CD4-positive, alpha-beta T cell treated with Interleukin-2 at 100 ng/mL for 4 hours (primary cell): ENCODE measurements around the gene TTC24.

Experiments
- DNase-seq: peaks from one replicate; pipeline ENCODE4 v3.0.0-alpha.2; 2020; ENCODE audit warnings: low spot score

TTC24 gene

GRCh38 chr1:156554971-156555370 is 24.6 kb upstream of the TTC24 start:
- no peak for DNase-seq

GRCh38 chr1:156555715-156556114 is 23.8 kb upstream of the TTC24 start:
- DNase-seq, result no peak

GRCh38 chr1:156556354-156556753 is 23.2 kb upstream of the TTC24 start:
- DNase-seq, result no peak

GRCh38 chr1:156559086-156559796 is 20.3 kb upstream of the TTC24 start:
- DNase-seq, result no peak

GRCh38 chr1:156559797-156560385 is 19.6 kb upstream of the TTC24 start:
- no peak for DNase-seq

GRCh38 chr1:156560585-156561163 is 18.8 kb upstream of the TTC24 start:
- DNase-seq, result no peak

GRCh38 chr1:156565519-156565918 is 14.0 kb upstream of the TTC24 start:
- DNase-seq, result no peak

- DNase-seq, result no peak
Measured at GRCh38 chr1:156566436-156566835, 13.1 kb upstream of the TTC24 start.

- no peak for DNase-seq
Measured at GRCh38 chr1:156571261-156571852, 8.2 kb upstream of the TTC24 start.

GRCh38 chr1:156571919-156572662 is 7.4 kb upstream of the TTC24 start, which contains the start of gene IQGAP3:
Gene IQGAP3 (minus strand): TSS chr1:156572565. CDS start chr1:156572529, 36 bp downstream.
- DNase-seq, result peak; percentile 75

GRCh38 chr1:156572663-156573018 is 6.9 kb upstream of the TTC24 start:
- no peak for DNase-seq

GRCh38 chr1:156574039-156574633 is 5.4 kb upstream of the TTC24 start:
- no peak for DNase-seq

GRCh38 chr1:156577550-156577949 is 2.0 kb upstream of the TTC24 start:
- DNase-seq, result no peak

- DNase-seq, result no peak
Measured at GRCh38 chr1:156578055-156578454, 1.5 kb upstream of the TTC24 start.

GRCh38 chr1:156581661-156582387 is 2.3 kb downstream of the TTC24 start:
- DNase-seq, result peak; percentile 10

- peak; percentile 19 for DNase-seq
Measured at GRCh38 chr1:156582388-156583017, 3.0 kb downstream of the TTC24 start.

- peak; percentile 84 for DNase-seq
Measured at GRCh38 chr1:156583821-156584622, 4.5 kb downstream of the TTC24 start.

GRCh38 chr1:156584813-156585212 is 5.3 kb downstream of the TTC24 start:
- no peak for DNase-seq

- no peak for DNase-seq
Measured at GRCh38 chr1:156586323-156586722, 6.8 kb downstream of the TTC24 start.

GRCh38 chr1:156586892-156587477 is 7.5 kb downstream of the TTC24 start:
- no peak for DNase-seq
